Measurements from ENCODE around the gene LRRC4C.

The LRRC4C gene

DNA sequence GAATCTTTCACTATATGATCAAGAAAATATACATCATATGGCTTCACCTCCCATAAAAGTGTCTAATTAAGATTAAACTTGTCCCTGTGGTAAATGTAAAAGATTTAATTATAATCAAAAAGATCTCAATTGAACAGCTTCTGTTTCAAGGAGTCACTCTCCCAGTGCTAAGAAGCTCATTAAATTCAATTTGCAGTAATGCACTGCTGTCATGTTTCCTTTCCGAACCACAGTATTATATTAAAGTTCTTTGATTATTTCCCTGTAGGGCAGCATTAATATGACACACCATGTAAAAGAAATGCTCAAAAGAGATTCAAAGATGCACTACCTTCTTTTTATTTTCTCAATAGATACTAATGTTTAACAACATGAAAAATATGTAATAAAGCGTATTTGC is 758.4 kb downstream of the LRRC4C start:
- Histone ChIP-seq H3K9ac (ENCODE audit: low read length) (no peak overlapping the region), H4K20me1 (ENCODE audit: insufficient read depth, low read length) (no peaks in the 10 kb centered on the region), H3K4me1 (ENCODE audit: insufficient read depth, low read length, severe bottlenecking) (no peaks in the 10 kb centered on the region), H3K9me3 (ENCODE audit: low read length) (no peaks in the 10 kb centered on the region), H3K36me3 (ENCODE audit: insufficient read depth, low read length) (no peaks in the 10 kb centered on the region), H3K27ac (ENCODE audit: low read depth, low read length, poor library complexity, severe bottlenecking) (no peak overlapping the region), H3F3A (ENCODE audit: insufficient read depth, low read length) (no peaks in the 10 kb centered on the region), H3K27me3 (ENCODE audit: insufficient read depth, low read length) (no peaks in the 10 kb centered on the region), H3K79me2 (ENCODE audit: insufficient read depth, low read length) (no peaks in the 10 kb centered on the region), H3K9me2 (ENCODE audit: low read depth, low read length) (no peaks in the 10 kb centered on the region), H3K4me2 (ENCODE audit: low read length) (no peak overlapping the region), H2AFZ (ENCODE audit: low read length) (no peak overlapping the region), H3K4me3 (ENCODE audit: low read depth, low read length, poor library complexity, severe bottlenecking) (no peak overlapping the region)
- no peak for TF ChIP-seq EZH2 (IDR thresholded peaks at IDR 0.05; ENCODE audit: borderline replicate concordance, low read length)

DNA sequence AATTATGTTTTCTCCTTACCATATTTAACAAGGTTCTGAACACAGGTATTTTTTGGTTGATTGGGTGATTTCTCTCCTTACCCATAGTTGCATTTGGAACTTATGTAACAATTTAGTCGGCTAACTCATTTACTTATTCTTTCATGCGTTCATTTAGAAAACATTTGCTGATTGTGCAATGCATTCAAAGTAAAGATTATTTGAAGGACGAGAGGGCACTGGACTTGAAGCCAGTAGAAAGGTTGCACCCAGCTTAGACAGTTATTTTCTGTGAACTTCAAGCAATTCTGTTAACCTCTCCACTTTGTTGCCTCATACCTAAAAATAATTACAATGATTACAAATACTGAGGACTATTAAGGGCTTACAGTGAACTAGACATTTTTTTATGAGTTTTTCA is 769.6 kb downstream of the LRRC4C start:
- TF ChIP-seq, protein P1, sequence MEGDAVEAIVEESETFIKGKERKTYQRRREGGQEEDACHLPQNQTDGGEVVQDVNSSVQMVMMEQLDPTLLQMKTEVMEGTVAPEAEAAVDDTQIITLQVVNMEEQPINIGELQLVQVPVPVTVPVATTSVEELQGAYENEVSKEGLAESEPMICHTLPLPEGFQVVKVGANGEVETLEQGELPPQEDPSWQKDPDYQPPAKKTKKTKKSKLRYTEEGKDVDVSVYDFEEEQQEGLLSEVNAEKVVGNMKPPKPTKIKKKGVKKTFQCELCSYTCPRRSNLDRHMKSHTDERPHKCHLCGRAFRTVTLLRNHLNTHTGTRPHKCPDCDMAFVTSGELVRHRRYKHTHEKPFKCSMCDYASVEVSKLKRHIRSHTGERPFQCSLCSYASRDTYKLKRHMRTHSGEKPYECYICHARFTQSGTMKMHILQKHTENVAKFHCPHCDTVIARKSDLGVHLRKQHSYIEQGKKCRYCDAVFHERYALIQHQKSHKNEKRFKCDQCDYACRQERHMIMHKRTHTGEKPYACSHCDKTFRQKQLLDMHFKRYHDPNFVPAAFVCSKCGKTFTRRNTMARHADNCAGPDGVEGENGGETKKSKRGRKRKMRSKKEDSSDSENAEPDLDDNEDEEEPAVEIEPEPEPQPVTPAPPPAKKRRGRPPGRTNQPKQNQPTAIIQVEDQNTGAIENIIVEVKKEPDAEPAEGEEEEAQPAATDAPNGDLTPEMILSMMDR (IDR thresholded peaks at IDR 0.05; ENCODE audit: low read length), result no peak
- TF ChIP-seq EZH2 (IDR thresholded peaks at IDR 0.05; ENCODE audit: borderline replicate concordance, low read length), result no peak
- no peak overlapping the region for H3K4me2 ChIP-seq (ENCODE audit: low read length)
- H3K27ac ChIP-seq (ENCODE audit: low read depth, low read length, poor library complexity, severe bottlenecking), result no peak overlapping the region
- H4K20me1 ChIP-seq (ENCODE audit: insufficient read depth, low read length), result no peaks in the 10 kb centered on the region
- no peaks in the 10 kb centered on the region for H3F3A ChIP-seq (ENCODE audit: insufficient read depth, low read length)
- no peaks in the 10 kb centered on the region for H3K9me3 ChIP-seq (ENCODE audit: low read length)
- no peak overlapping the region for H3K9ac ChIP-seq (ENCODE audit: low read length)
- no peaks in the 10 kb centered on the region for H3K36me3 ChIP-seq (ENCODE audit: insufficient read depth, low read length)
- no peaks in the 10 kb centered on the region for H3K9me2 ChIP-seq (ENCODE audit: low read depth, low read length)
- H3K27me3 ChIP-seq (ENCODE audit: insufficient read depth, low read length), result no peaks in the 10 kb centered on the region
- no peak overlapping the region for H3K4me3 ChIP-seq (ENCODE audit: low read depth, low read length, poor library complexity, severe bottlenecking)
- no peaks in the 10 kb centered on the region for H3K79me2 ChIP-seq (ENCODE audit: insufficient read depth, low read length)
- H2AFZ ChIP-seq (ENCODE audit: low read length), result no peak overlapping the region
- H3K4me1 ChIP-seq (ENCODE audit: insufficient read depth, low read length, severe bottlenecking), result no peaks in the 10 kb centered on the region

DNA sequence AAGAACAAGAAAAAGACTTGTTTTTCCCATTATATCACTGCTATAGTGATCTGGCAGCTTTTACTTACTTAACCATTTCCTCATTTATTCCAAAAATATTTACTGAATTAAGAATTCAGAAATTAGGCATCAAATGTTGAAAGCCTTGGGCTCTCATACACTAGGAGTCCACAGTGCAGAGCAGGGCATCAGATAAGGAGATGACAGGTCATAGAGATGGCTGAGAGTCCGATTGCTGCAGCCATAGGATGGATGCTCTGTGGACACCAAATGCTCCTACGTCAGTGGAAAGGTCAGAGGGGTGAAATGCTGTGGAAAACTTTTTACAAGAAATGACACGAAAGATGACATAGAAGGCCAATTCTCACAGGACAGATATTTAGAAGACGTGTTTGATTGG is 771.1 kb downstream of the LRRC4C start:
- H2AFZ ChIP-seq (ENCODE audit: low read length), result no peak overlapping the region
- H3K27ac ChIP-seq (ENCODE audit: low read depth, low read length, poor library complexity, severe bottlenecking), result no peak overlapping the region
- no peaks in the 10 kb centered on the region for H3K9me3 ChIP-seq (ENCODE audit: low read length)
- no peaks in the 10 kb centered on the region for H3K79me2 ChIP-seq (ENCODE audit: insufficient read depth, low read length)
- H3K4me3 ChIP-seq (ENCODE audit: low read depth, low read length, poor library complexity, severe bottlenecking), result no peak overlapping the region
- H3K4me2 ChIP-seq (ENCODE audit: low read length), result no peak overlapping the region
- H3K27me3 ChIP-seq (ENCODE audit: insufficient read depth, low read length), result no peaks in the 10 kb centered on the region
- H3F3A ChIP-seq (ENCODE audit: insufficient read depth, low read length), result no peaks in the 10 kb centered on the region
- no peaks in the 10 kb centered on the region for H4K20me1 ChIP-seq (ENCODE audit: insufficient read depth, low read length)
- H3K9ac ChIP-seq (ENCODE audit: low read length), result no peak overlapping the region
- H3K36me3 ChIP-seq (ENCODE audit: insufficient read depth, low read length), result no peaks in the 10 kb centered on the region
- no peaks in the 10 kb centered on the region for H3K9me2 ChIP-seq (ENCODE audit: low read depth, low read length)
- no peaks in the 10 kb centered on the region for H3K4me1 ChIP-seq (ENCODE audit: insufficient read depth, low read length, severe bottlenecking)
- TF ChIP-seq, protein P1 (IDR thresholded peaks at IDR 0.05; ENCODE audit: low read length), result no peak
- no peak for TF ChIP-seq EZH2 (IDR thresholded peaks at IDR 0.05; ENCODE audit: borderline replicate concordance, low read length)

DNA sequence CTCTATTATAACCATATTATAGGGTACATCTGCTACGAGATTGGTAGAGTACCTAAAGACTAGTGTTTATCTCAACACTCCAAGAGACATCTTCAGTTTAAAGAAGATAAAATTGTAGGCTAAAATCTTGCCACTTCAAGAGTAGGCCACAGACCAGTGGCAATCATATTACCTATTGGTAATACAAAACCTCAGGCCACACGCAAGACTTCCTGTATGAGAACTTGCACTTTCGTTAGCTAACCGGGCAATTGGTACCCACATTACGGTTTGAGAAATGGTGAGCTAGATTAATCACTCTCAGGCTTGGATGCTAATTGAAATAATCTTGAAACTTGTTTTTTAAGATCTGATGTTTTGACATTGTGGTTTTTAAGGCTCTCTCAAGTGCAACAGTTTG is 772.7 kb downstream of the LRRC4C start:
- Histone ChIP-seq H3F3A (ENCODE audit: insufficient read depth, low read length) (no peaks in the 10 kb centered on the region), H3K4me3 (ENCODE audit: low read depth, low read length, poor library complexity, severe bottlenecking) (no peak overlapping the region), H3K9ac (ENCODE audit: low read length) (no peak overlapping the region), H3K36me3 (ENCODE audit: insufficient read depth, low read length) (no peaks in the 10 kb centered on the region), H3K4me2 (ENCODE audit: low read length) (no peak overlapping the region), H3K9me2 (ENCODE audit: low read depth, low read length) (no peaks in the 10 kb centered on the region), H3K9me3 (ENCODE audit: low read length) (no peaks in the 10 kb centered on the region), H3K27me3 (ENCODE audit: insufficient read depth, low read length) (no peaks in the 10 kb centered on the region), H3K79me2 (ENCODE audit: insufficient read depth, low read length) (no peaks in the 10 kb centered on the region), H3K4me1 (ENCODE audit: insufficient read depth, low read length, severe bottlenecking) (no peaks in the 10 kb centered on the region), H3K27ac (ENCODE audit: low read depth, low read length, poor library complexity, severe bottlenecking) (no peak overlapping the region), H4K20me1 (ENCODE audit: insufficient read depth, low read length) (no peaks in the 10 kb centered on the region), H2AFZ (ENCODE audit: low read length) (no peak overlapping the region)
- no peak for TF ChIP-seq EZH2 (IDR thresholded peaks at IDR 0.05; ENCODE audit: borderline replicate concordance, low read length)
- TF ChIP-seq, protein P1 (IDR thresholded peaks at IDR 0.05; ENCODE audit: low read length), result no peak

All from OCI-LY1 (cell line).